Common myeloid progenitor, CD34-positive (primary cell): Measurements from ENCODE around the gene USP47.

ENCODE experiments used
- CTCF ChIA-PET: fragments of 350-600 bp; sonication (Branson Sonifier 250); formaldehyde crosslinking; loops from one replicate; lab custom pipeline; 2021; ENCODE audit warnings: antibody characterized with exemption; lab: Charles Lee
- POLR2A ChIA-PET: fragments of 350-600 bp; sonication (Branson Sonifier 250); formaldehyde crosslinking; loops from one replicate; lab custom pipeline; 2021; ENCODE audit warnings: antibody characterized with exemption; lab: Charles Lee
- DNase-seq, 3 donors: peaks; one replicate each; pipeline versions ENCODE4 v3.0.0 to v3.0.0-alpha.2; 2013
- H3K27ac ChIP-seq, 2 experiments: 1 replicate in 1 of 2; 2 replicates in 1 of 2; pipeline ENCODE4 v1.7.0; 2013; ENCODE audit warnings: inconsistent platforms in 2 of 2, low read length in 2 of 2, mild to moderate bottlenecking in 2 of 2, low read depth in 1 of 2, moderate library complexity in 1 of 2; ENCODE audit not compliant: severe bottlenecking in 2 of 2, insufficient read depth in 1 of 2, poor library complexity in 1 of 2
- H3K27me3 ChIP-seq, 5 experiments: replicated peaks in 2 of 5; 1 replicate in 3 of 5; 2 replicates in 2 of 5; pipeline versions ENCODE4 v1.6.1 to v1.7.0; 2013; ENCODE audit warnings: low read length in 4 of 5, mild to moderate bottlenecking in 2 of 5, moderate library complexity in 2 of 5, inconsistent platforms in 1 of 5; ENCODE audit not compliant: insufficient read depth in 5 of 5, control insufficient read depth in 4 of 5
- H3K36me3 ChIP-seq, 4 experiments: 1 replicate in 2 of 4; 2 replicates in 2 of 4; pipeline versions ENCODE4 v1.6.1 to v1.7.0; 2013; ENCODE audit warnings: low read length in 3 of 4, control low read depth in 1 of 4, mild to moderate bottlenecking in 1 of 4; ENCODE audit not compliant: control insufficient read depth in 4 of 4, insufficient read depth in 4 of 4
- H3K4me1 ChIP-seq, 4 experiments: 1 replicate in 3 of 4; 2 replicates in 1 of 4; pipeline versions ENCODE4 v1.6.1 to v1.7.1; 2013; ENCODE audit warnings: low read length in 3 of 4, mild to moderate bottlenecking in 3 of 4, control low read depth in 1 of 4, inconsistent platforms in 1 of 4, moderate library complexity in 1 of 4; ENCODE audit not compliant: control insufficient read depth in 4 of 4, insufficient read depth in 4 of 4; ENCODE audit errors: control extremely low read depth in 1 of 4
- H3K4me3 ChIP-seq, 7 experiments: 1 replicate in 4 of 7; 2 replicates in 3 of 7; pipeline versions ENCODE4 v1.5.1 to v1.7.0; 2013; ENCODE audit warnings: mild to moderate bottlenecking in 7 of 7, low read length in 6 of 7, moderate library complexity in 6 of 7, inconsistent platforms in 2 of 7, low read depth in 2 of 7, control low read depth in 1 of 7; ENCODE audit not compliant: insufficient read depth in 4 of 7, control insufficient read depth in 1 of 7; ENCODE audit errors: extremely low read depth in 1 of 7
- H3K9me3 ChIP-seq, 5 experiments: 1 replicate in 4 of 5; 2 replicates in 1 of 5; pipeline versions ENCODE4 v1.6.1 to v1.7.1; 2013; ENCODE audit warnings: low read length in 4 of 5, mild to moderate bottlenecking in 2 of 5, inconsistent platforms in 1 of 5, low read depth in 1 of 5, moderate library complexity in 1 of 5; ENCODE audit not compliant: control insufficient read depth in 4 of 5, insufficient read depth in 2 of 5; ENCODE audit errors: control extremely low read depth in 1 of 5
- WGBS: methylation state at CpG from one replicate; pipeline ENCODE4 v1.1.5; 2013; ENCODE audit not compliant: insufficient coverage; 5-methylcytosine and 5-hydroxymethylcytosine counted together

The USP47 gene

GRCh38 chr11:11966826-11967668, 125.3 kb downstream of the USP47 start:
- H3K27ac ChIP-seq: no peak overlapping the region
- H3K36me3 ChIP-seq: no peaks in the 10 kb centered on the region
- no peak overlapping the region for H3K4me3 ChIP-seq
- peak; percentile 36 to 63 (median 52) for DNase-seq
- no peaks in the 10 kb centered on the region for H3K4me1 ChIP-seq
- ChIA-PET CTCF (interaction anchor here (0.8 to 1.8 kb wide), 11 partner anchors 9 to 166 kb away, joined by 3 to 6 read pairs (median 3); no protein-coding TSS in a partner anchor), POLR2A (no interaction called here)
- H3K9me3 ChIP-seq: peaks cover 0 to 2% (median 2%) of the 10 kb centered on the region in 5 experiments
- peaks cover 0 to 17% (median 3%) of the 10 kb centered on the region in 5 experiments for H3K27me3 ChIP-seq
- 80% methylated on average over 12 of the region's 15 CpGs for WGBS

GRCh38 chr11:11967669-11968510, 126.1 kb downstream of the USP47 start:
- Histone ChIP-seq H3K36me3 (no peaks in the 10 kb centered on the region), H3K4me1 (no peaks in the 10 kb centered on the region), H3K27me3 (peaks cover 0 to 15% (median 3%) of the 10 kb centered on the region in 5 experiments), H3K27ac (no peak overlapping the region), H3K4me3 (no peak overlapping the region), H3K9me3 (no peaks in the 10 kb centered on the region)
- 94% methylated on average over 9 of the region's 11 CpGs for WGBS
- no peak for DNase-seq
- ChIA-PET CTCF (interaction anchor here (1.0 to 1.7 kb wide), 5 partner anchors 8 to 76 kb away, joined by 3 to 4 read pairs (median 3); no protein-coding TSS in a partner anchor), POLR2A (no interaction called here)

- no peak overlapping the region for H3K27ac ChIP-seq
- CTCF ChIA-PET: no interaction called here
- H3K4me3 ChIP-seq: no peak overlapping the region
These were observed 126.9 kb downstream of the USP47 start for GRCh38 chr11:11968511-11969280.

GRCh38 chr11:11969380-11970215, 127.8 kb downstream of the USP47 start:
- H3K4me1 ChIP-seq: no peaks in the 10 kb centered on the region
- CTCF ChIA-PET: no interaction called here
- DNase-seq: no peak
- 96% methylated on average over 15 of the region's 19 CpGs for WGBS
- H3K27ac ChIP-seq: no peak overlapping the region
- H3K9me3 ChIP-seq: no peaks in the 10 kb centered on the region
- H3K27me3 ChIP-seq: peaks cover 0 to 2% (median 0%) of the 10 kb centered on the region in 5 experiments
- POLR2A ChIA-PET: no interaction called here
- H3K4me3 ChIP-seq: no peak overlapping the region
- no peaks in the 10 kb centered on the region for H3K36me3 ChIP-seq

More at GRCh38 chr11:11968511-11969280, 126.9 kb downstream of the USP47 start:
- Histone ChIP-seq H3K4me1 (no peaks in the 10 kb centered on the region), H3K9me3 (no peaks in the 10 kb centered on the region), H3K36me3 (no peaks in the 10 kb centered on the region), H3K27me3 (peaks cover 0 to 11% (median 1%) of the 10 kb centered on the region in 5 experiments)
- POLR2A ChIA-PET: no interaction called here
- 92% methylated on average over 8 of the region's 11 CpGs for WGBS
- no peak for DNase-seq

GRCh38 chr11:11970556-11970955, 128.8 kb downstream of the USP47 start:
- DNase-seq: no peak
- Histone ChIP-seq H3K9me3 (no peaks in the 10 kb centered on the region), H3K4me1 (no peaks in the 10 kb centered on the region), H3K4me3 (no peak overlapping the region), H3K27me3 (peaks cover 0 to 1% (median 0%) of the 10 kb centered on the region in 5 experiments), H3K36me3 (no peaks in the 10 kb centered on the region), H3K27ac (no peak overlapping the region)
- WGBS: 71% methylated on average over 2 of the region's 2 CpGs
- ChIA-PET CTCF (no interaction called here), POLR2A (no interaction called here)

- no peaks in the 10 kb centered on the region for H3K4me1 ChIP-seq
- H3K9me3 ChIP-seq: no peaks in the 10 kb centered on the region
- 96% methylated on average over 4 of the region's 5 CpGs for WGBS
- DNase-seq: no peak
- no peak overlapping the region for H3K4me3 ChIP-seq
- ChIA-PET CTCF (no interaction called here), POLR2A (interaction anchor here (1.0 kb wide), 1 partner anchor 17 kb away, joined by 3 read pairs; no protein-coding TSS in a partner anchor)
- no peak overlapping the region for H3K27ac ChIP-seq
- H3K36me3 ChIP-seq: no peaks in the 10 kb centered on the region
- peaks cover 0 to 1% (median 0%) of the 10 kb centered on the region in 5 experiments for H3K27me3 ChIP-seq
These were observed 130.3 kb downstream of the USP47 start for GRCh38 chr11:11971906-11972547.
